H1 (cell line): ENCODE results near the gene SLC38A1. TPM values are rescaled to one million over a fixed set of nuclear protein-coding genes. Genes with fewer than 3 reads are reported as not detected.

Experiments used
- CBX8 ChIP-seq: fragments of 300-800, 300-1000 bp; sonication (generic); IDR thresholded peaks from 2 replicates; pipeline ENCODE4 v1.7.1; 2016; ENCODE audit warnings: low read depth, low read length, borderline replicate concordance
- CTCF ChIP-seq, 3 experiments: IDR thresholded peaks; 1 replicate in 2 of 3; 2 replicates in 1 of 3; pipeline versions ENCODE4 v1.5.1 to v1.6.1; 2011; ENCODE audit warnings: low read length in 3 of 3, mild to moderate bottlenecking in 3 of 3, inconsistent platforms in 2 of 3, low read depth in 1 of 3, moderate library complexity in 1 of 3; ENCODE audit not compliant: insufficient read depth in 1 of 3; ENCODE audit errors: control extremely low read depth in 1 of 3
- HDAC2 ChIP-seq, 2 experiments: fragments of 300-600 bp in 1 of 2; sonication (generic) in 1 of 2; IDR thresholded peaks; 2 replicates each; pipeline ENCODE4 v1.6.1; 2011 to 2012; ENCODE audit warnings: low read depth in 2 of 2, low read length in 2 of 2, mild to moderate bottlenecking in 2 of 2, moderate library complexity in 2 of 2, borderline replicate concordance in 1 of 2, inconsistent platforms in 1 of 2
- SIN3A ChIP-seq, 2 experiments: IDR thresholded peaks in 1 of 2; conservative IDR thresholded peaks in 1 of 2; 2 replicates each; pipeline ENCODE4 v1.6.1; 2011 to 2012; ENCODE audit warnings: low read length in 2 of 2, improper control_type of control experiment in 1 of 2, low read depth in 1 of 2, mild to moderate bottlenecking in 1 of 2
- SP2 ChIP-seq: IDR thresholded peaks from 2 replicates; pipeline ENCODE4 v1.6.1; 2012; ENCODE audit warnings: mild to moderate bottlenecking, low read length, inconsistent platforms
- polyA plus RNA-seq, 7 experiments: library from polyadenylated mRNA; depleted of rRNA in 3 of 7; stranded (reverse) in 5 of 7; unstranded in 2 of 7; fragments of >200 nt in 5 of 7; fragments of 200-250 nt in 2 of 7; gene quantifications; 1 replicate in 5 of 7; 2 replicates in 1 of 7; 4 replicates in 1 of 7; pipeline versions ENCODE4 v1.2.1 to v1.2.3, GENCODE V29; 2011 to 2013; ENCODE audit warnings: missing spikeins in 2 of 7, mixed read lengths in 2 of 7
- total RNA-seq: library from RNA; stranded (reverse); fragmentation: NEBNext Ultra II Directional; extraction: Animal tissue kit (Norgen Biotek cat#: 25700); gene quantifications from 2 replicates; pipeline ENCODE4 v1.2.1, GENCODE V29; 2021

Gene SLC38A1
- total and polyA plus RNA-seq, 2 of the 8 experiments (the other 6 are each of a cell fraction or from before 2014, with no cell fraction given), result 83.4 to 242 TPM

- TF ChIP-seq CTCF (IDR thresholded peaks at IDR 0.05; ENCODE audit: control extremely low read depth in 1 of 3, insufficient read depth in 1 of 3, low read depth in 1 of 3, low read length in 3 of 3) (no peak), CBX8 (no peak), SIN3A (conservative IDR thresholded peaks at IDR 0.05 in 1 of 2, IDR thresholded peaks at IDR 0.05 in 1 of 2; ENCODE audit: low read depth in 1 of 2, low read length in 2 of 2) (no peak), HDAC2 (IDR thresholded peaks at IDR 0.05; ENCODE audit: borderline replicate concordance in 1 of 2, low read depth in 2 of 2, low read length in 2 of 2) (no peak), SP2 (no peak)
Observed at GRCh38 chr12:46198913-46199312, 69.9 kb downstream of the SLC38A1 start (continued).
